Gastrocnemius medialis (tissue), 4 donors: ENCODE results near the gene CENPT.

Experiments
- CTCF ChIP-seq, 5 experiments: fragments of 450-650 bp in 3 of 5; fragments of 200-600 bp in 2 of 5; sonication (generic) in 2 of 5; IDR thresholded peaks in 4 of 5; conservative IDR thresholded peaks in 1 of 5; 1 replicate in 4 of 5; 2 replicates in 1 of 5; pipeline ENCODE4 v1.5.1; 2016 to 2019; ENCODE audit warnings: antibody characterized with exemption in 5 of 5, mild to moderate bottlenecking in 3 of 5, moderate library complexity in 3 of 5
- POLR2A ChIP-seq, 2 donors: fragments of 450-650 bp; IDR thresholded peaks; one replicate each; pipeline ENCODE4 v1.6.1; 2017; ENCODE audit warnings: antibody characterized with exemption in 2 of 2, mild to moderate bottlenecking in 2 of 2, moderate library complexity in 2 of 2

GRCh38 chr16:67801241-67801640, 46.3 kb downstream of the CENPT start:
- TF ChIP-seq CTCF (IDR thresholded peaks at IDR 0.05 in 4 of 5, conservative IDR thresholded peaks at IDR 0.05 in 1 of 5): no peak
- TF ChIP-seq POLR2A (IDR thresholded peaks at IDR 0.05): no peak
